HEK293 (cell line): ENCODE measurements around the gene RIN1.

Experiments
- ATF2 ChIP-seq: fragments of 450-650 bp; formaldehyde crosslinking; IDR thresholded peaks from 2 replicates; pipeline ENCODE4 v1.5.1; 2016; ENCODE audit warnings: missing biosample characterization, missing genetic modification characterization, low read depth
- KLF16 ChIP-seq: fragments of 450-650 bp; formaldehyde crosslinking; IDR thresholded peaks from 2 replicates; pipeline ENCODE4 v1.5.1; 2017; ENCODE audit warnings: missing biosample characterization, missing genetic modification characterization
- MEIS1 ChIP-seq: sonication (generic); formaldehyde crosslinking; IDR thresholded peaks from 2 replicates; pipeline ENCODE4 v1.8.1; 2022; ENCODE audit warnings: missing genetic modification reagents, mild to moderate bottlenecking, borderline replicate concordance
- PATZ1 ChIP-seq: fragments of 450-650 bp; formaldehyde crosslinking; IDR thresholded peaks from 2 replicates; pipeline ENCODE4 v1.5.1; 2016; ENCODE audit warnings: missing biosample characterization, missing genetic modification characterization
- ZNF292 ChIP-seq: fragments of 450-650 bp; formaldehyde crosslinking; IDR thresholded peaks from 2 replicates; pipeline ENCODE4 v1.5.1; 2016; ENCODE audit warnings: low read depth, missing biosample characterization, missing genetic modification characterization, borderline replicate concordance
- TF ChIP-seq, protein P1 (sequence below): fragments of 450-650 bp; formaldehyde crosslinking; IDR thresholded peaks from 2 replicates; pipeline ENCODE4 v1.5.1; 2016; ENCODE audit warnings: missing biosample characterization, missing genetic modification characterization

DNA sequence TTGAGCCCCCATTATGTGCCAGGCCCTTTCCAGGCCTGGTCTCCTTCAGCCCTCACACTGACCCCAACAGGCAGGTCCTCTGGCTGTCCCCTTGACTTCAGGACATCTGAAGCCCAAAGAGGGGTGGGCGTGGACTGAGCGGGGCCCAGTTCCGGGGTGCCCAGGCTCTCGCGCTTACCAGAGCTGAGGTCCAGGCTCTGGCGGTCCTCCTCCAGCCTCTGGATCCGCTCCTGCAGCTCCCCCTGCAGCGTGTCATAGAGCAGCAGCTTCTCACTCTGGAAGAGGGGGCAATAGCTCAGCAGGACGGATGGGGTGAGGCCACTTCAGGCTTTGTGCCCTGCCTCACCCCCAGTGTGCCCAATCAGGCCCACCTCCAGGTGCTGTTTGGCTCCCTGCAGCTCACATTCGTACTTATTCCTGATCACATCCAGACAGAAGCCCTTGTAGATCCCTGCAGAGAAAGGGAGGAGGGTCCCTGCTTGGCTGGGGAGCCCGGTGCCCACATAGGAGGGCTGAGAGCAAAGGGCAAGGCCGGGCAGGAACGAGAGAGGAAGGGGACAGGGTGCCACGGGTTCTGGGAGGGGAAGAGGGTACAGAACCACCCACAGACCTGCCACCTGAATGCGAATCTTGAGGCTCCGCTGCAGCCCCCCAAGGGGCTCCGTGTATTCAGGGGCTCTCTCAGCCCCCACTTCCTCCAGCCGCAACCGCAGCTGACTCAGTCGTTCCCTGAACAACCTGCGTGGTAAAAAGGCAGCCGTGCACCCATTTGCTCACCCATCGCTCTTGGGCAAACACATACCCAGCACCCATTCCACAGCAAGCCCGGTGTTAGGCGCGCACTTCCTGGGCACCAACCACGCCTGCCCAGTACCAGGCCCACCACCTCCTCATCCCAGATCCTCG is 4.6 kb upstream of the RIN1 start:
- TF ChIP-seq, protein P1, sequence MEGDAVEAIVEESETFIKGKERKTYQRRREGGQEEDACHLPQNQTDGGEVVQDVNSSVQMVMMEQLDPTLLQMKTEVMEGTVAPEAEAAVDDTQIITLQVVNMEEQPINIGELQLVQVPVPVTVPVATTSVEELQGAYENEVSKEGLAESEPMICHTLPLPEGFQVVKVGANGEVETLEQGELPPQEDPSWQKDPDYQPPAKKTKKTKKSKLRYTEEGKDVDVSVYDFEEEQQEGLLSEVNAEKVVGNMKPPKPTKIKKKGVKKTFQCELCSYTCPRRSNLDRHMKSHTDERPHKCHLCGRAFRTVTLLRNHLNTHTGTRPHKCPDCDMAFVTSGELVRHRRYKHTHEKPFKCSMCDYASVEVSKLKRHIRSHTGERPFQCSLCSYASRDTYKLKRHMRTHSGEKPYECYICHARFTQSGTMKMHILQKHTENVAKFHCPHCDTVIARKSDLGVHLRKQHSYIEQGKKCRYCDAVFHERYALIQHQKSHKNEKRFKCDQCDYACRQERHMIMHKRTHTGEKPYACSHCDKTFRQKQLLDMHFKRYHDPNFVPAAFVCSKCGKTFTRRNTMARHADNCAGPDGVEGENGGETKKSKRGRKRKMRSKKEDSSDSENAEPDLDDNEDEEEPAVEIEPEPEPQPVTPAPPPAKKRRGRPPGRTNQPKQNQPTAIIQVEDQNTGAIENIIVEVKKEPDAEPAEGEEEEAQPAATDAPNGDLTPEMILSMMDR: no peak
- TF ChIP-seq ZNF292 (tag by site-specific recombination) (no peak), ATF2 (tag by site-specific recombination) (no peak), PATZ1 (no peak), MEIS1 (CRISPR knock-in tag) (no peak), KLF16 (no peak)
